Stimulated activated memory B cell treated with anti-CD40 and anti-IgM and Interleukin-4, amounts not matched to agents 10 μg/mL and 1 μg/mL and 100 μg/mL, for 72 hours (primary cell): ENCODE data around the gene PPP1R9B.

Experiments used
- ATAC-seq: fragments of 150-1000 bp; cut with Tn5 transposase; 2 replicates; pipeline ENCODE4 v1.10.0; 2021
- H3K27ac Mint-ChIP-seq: one replicate; pipeline ENCODE4 v1.8.0; 2022; ENCODE audit warnings: mild to moderate bottlenecking, mixed read lengths
- H3K27me3 Mint-ChIP-seq: one replicate; pipeline ENCODE4 v1.8.0; 2022; ENCODE audit warnings: mixed read lengths
- H3K36me3 Mint-ChIP-seq: one replicate; pipeline ENCODE4 v1.8.0; 2022; ENCODE audit warnings: mixed read lengths
- H3K4me1 Mint-ChIP-seq: one replicate; pipeline ENCODE4 v1.8.0; 2022; ENCODE audit warnings: mixed read lengths
- H3K4me3 Mint-ChIP-seq: one replicate; pipeline ENCODE4 v1.8.0; 2022; ENCODE audit warnings: mild to moderate bottlenecking, moderate library complexity, mixed read lengths
- H3K9me3 Mint-ChIP-seq: one replicate; pipeline ENCODE4 v1.8.0; 2022; ENCODE audit warnings: mixed read lengths

PPP1R9B gene

DNA sequence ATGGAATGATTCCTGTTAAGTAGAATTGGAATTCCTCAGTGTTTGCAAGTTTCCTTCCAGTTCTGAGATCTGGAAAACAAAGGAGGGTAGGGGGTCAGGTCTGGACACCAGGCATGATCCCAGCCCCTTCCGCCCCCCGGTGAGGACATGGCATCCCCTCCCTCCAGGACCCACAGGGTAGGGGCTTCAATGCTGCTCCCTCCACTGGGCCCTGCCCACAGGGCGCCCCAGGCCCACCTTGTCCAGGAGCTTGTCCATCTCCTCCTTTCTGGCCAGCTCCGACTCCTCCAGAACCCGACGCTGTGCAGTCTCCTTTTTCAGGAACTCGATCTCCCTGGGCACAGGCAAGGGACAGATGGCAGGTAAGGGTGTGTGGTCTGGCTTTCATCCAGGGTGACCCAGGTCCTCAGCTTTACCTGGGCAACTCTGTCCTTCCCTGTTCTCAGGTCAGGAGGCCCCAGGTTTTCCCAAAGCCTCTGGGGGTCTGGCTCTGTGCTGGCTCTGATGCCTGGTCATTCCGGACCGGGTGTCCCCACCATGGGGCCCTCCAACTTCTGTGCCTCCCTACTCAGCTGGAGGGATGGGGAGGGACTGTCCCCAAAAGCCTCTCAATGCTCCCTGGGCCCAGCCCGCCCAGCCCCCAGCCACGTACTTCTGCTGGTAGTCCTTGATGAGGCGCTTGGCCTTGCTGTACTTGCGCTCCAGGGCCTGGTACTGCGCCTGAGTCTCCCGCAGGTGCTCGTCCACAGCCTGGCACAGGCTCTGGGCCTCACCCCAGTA is 15.0 kb downstream of the PPP1R9B start:
- H3K9me3 Mint-ChIP-seq = no peaks in the 10 kb centered on the region
- no peak overlapping the region for H3K27ac Mint-ChIP-seq
- no peaks in the 10 kb centered on the region for H3K27me3 Mint-ChIP-seq
- H3K36me3 Mint-ChIP-seq = peaks cover 70% of the 10 kb centered on the region
- H3K4me3 Mint-ChIP-seq = no peak overlapping the region
- H3K4me1 Mint-ChIP-seq = peaks cover 62% of the 10 kb centered on the region
- ATAC-seq = no peak

- no peak for ATAC-seq
- Mint-ChIP-seq H3K4me3 (no peak overlapping the region), H3K27me3 (no peaks in the 10 kb centered on the region), H3K9me3 (no peaks in the 10 kb centered on the region), H3K4me1 (peaks cover 56% of the 10 kb centered on the region), H3K27ac (no peak overlapping the region), H3K36me3 (peaks cover 59% of the 10 kb centered on the region)
These were observed 16.0 kb downstream of the PPP1R9B start for GRCh38 chr17:50134206-50135110.

DNA sequence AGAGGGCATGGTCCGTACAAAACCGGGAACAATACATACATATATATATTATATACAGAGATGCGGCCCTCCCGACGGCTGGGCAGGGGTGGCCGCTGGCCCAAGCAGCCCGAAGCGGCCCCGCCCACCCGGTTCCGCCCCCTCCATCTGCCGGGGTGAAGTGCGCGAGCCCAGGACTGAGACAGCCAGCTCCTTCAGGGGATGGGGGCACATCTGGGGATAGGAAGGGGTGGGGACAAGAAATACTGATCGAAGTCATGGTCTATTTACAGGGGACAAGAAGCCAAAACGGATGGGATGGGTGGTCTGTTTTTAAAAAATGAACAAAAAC is 16.7 kb downstream of the PPP1R9B start:
- peaks cover 56% of the 10 kb centered on the region for H3K4me1 Mint-ChIP-seq

DNA sequence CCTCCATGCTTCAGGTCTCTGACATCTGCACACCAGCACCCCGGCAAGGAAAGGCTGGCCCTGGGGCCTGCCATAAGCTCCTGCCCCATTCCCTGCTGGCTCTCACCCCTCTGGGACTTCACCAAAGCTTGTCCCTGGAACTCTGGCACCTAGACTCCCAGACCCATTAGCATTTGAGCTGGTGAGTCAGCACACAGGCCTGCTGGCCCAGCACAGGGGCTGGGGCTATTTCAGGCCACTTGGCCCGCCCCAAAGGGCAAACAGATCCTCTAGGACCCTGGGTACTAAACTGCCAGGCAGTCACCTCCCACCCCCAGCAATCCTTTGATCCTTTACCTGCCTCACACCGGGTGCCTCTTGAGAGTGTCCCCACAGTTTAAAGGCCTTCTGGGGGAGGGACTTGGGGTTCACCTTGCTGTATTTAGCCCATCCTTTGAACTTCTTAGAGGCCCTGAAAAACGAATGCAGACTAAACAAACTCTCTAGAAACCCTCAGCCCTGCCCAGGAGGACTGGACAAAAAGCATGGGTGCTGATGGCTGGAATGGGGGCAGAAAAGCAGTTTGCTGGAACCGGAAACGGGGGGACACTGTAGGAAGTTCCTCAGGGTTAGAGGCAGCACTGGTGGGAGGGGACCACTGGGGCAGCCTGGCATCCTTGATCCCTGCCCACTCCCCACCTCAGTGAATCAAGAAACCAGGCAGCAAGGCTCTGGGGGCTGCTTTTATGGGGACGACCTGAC is 17.3 kb downstream of the PPP1R9B start:
- Mint-ChIP-seq H3K27ac (no peak overlapping the region), H3K4me1 (peaks cover 61% of the 10 kb centered on the region), H3K36me3 (peaks cover 47% of the 10 kb centered on the region), H3K27me3 (peaks cover 10% of the 10 kb centered on the region), H3K9me3 (no peaks in the 10 kb centered on the region), H3K4me3 (no peak overlapping the region)
- no peak for ATAC-seq

More for the DNA sequence above, 16.7 kb downstream of the PPP1R9B start:
- no peak for ATAC-seq
- no peaks in the 10 kb centered on the region for H3K9me3 Mint-ChIP-seq
- no peak overlapping the region for H3K4me3 Mint-ChIP-seq
- H3K27ac Mint-ChIP-seq = no peak overlapping the region
- H3K27me3 Mint-ChIP-seq = peaks cover 5% of the 10 kb centered on the region
- H3K36me3 Mint-ChIP-seq = peaks cover 52% of the 10 kb centered on the region

DNA sequence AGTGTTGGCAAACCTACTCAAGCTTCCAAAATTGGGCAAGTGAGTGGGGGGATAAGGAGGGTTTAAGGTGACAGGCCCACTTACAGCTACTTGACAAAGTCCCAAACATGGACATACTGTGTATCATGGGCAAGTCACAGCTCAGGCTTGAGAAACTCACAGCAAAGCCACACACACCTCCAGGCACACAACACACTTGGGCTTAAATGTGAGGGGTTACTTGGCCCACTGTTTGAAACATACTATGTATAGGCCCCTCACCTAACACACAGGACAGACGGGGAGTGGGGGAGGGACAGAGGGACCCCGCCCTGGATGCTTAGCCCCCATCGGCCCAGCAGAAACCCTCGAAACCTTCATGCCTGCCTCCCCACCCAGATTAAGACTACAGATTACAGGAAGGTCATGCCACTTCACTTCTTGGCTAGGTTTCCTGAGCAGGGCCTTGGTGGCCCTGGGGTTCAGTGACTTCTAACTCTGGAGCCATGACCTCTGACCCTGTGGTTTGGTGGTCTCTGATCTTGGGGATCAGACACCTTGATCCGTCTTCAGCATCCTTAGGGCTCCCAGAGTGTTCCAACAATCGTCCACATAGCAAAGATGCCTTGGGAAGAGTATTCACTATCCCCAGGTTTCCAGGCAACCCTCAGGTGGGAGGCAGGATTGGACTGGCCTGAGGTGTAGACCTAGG is 18.2 kb downstream of the PPP1R9B start:
- Mint-ChIP-seq H3K27me3 (peaks cover 11% of the 10 kb centered on the region), H3K27ac (peak overlapping the region; percentile 60), H3K9me3 (no peaks in the 10 kb centered on the region), H3K4me3 (peak overlapping the region; percentile 3), H3K4me1 (peaks cover 60% of the 10 kb centered on the region), H3K36me3 (peaks cover 37% of the 10 kb centered on the region)
- ATAC-seq = no peak

DNA sequence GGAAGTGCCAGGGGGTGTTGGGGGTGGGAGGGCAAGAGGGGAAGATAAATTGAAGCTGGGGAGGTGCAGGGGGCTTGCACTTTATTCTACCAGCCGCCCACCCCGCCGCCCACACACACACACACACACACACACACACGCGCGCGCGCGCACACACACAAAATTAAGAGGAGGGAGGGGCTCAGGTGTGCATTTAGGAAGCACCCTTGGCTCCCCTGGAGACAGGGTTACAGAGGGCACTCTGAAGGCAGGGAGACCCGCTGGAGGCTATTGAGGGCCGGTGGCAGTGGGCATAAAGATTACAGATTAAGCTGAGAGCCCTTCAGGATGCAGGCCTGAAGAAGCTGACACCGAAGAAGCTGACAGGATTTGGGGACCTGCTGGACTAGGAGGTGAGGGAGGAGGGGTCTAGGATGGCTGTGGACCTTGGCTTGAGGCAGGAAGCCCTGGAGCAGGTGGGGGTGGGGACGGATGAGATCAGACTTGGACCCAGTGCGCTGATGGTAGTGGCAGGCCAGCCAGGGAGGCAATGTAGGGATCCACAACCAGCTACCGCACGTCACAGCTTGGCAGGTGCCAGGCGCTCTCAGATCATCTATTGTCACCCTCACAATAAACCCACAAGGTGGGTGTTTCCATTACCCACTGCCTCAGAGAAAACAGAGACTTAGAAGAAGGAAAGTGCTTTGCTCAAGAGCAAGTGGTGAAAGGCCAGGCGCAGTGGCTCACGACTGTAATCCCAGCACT is 19.7 kb downstream of the PPP1R9B start:
- H3K27me3 Mint-ChIP-seq = peaks cover 11% of the 10 kb centered on the region
- H3K27ac Mint-ChIP-seq = peak overlapping the region; percentile 60
- no peak for ATAC-seq
- H3K36me3 Mint-ChIP-seq = peaks cover 22% of the 10 kb centered on the region
- H3K4me3 Mint-ChIP-seq = peak overlapping the region; percentile 78
- no peaks in the 10 kb centered on the region for H3K9me3 Mint-ChIP-seq
- peaks cover 50% of the 10 kb centered on the region for H3K4me1 Mint-ChIP-seq

- peak within 1 kb of the TSS; percentile 60 for H3K27ac Mint-ChIP-seq
- H3K4me1 Mint-ChIP-seq = peaks cover 50% of the 10 kb centered on the region
- ATAC-seq = peak; percentile 70
- H3K36me3 Mint-ChIP-seq = peaks cover 17% of the 10 kb centered on the region
- H3K9me3 Mint-ChIP-seq = no peaks in the 10 kb centered on the region
- peaks cover 11% of the 10 kb centered on the region for H3K27me3 Mint-ChIP-seq
- peak within 1 kb of the TSS; percentile 78 for H3K4me3 Mint-ChIP-seq
These were observed 20.5 kb downstream of the PPP1R9B start, which contains the start of gene SAMD14 for GRCh38 chr17:50129728-50130558. TSS of gene SAMD14 (minus strand) at chr17:50130160. CDS start at chr17:50124959, 5,201 bp downstream.

DNA sequence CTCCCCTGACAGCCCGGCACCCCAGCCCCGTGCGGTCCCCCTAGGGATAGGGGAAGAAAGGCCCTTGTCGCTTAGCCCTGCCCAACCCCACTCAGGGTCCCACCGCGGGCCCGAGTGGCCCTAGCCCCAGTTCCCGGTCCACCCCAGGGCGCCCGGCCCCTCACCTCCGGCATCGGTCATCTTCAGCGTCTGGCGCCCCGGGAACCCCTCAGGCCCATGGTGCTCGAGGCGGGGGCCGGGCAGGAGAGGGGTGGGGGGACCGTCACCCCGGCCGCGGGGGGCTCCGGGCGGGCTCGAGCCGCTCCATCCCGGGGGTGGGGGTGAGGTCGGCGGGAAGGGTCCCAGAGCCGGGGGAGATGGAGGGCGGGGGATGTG is 21.1 kb downstream of the PPP1R9B start:
- H3K4me3 Mint-ChIP-seq = peak overlapping the region; percentile 76
- peaks cover 14% of the 10 kb centered on the region for H3K36me3 Mint-ChIP-seq
- peaks cover 50% of the 10 kb centered on the region for H3K4me1 Mint-ChIP-seq
- H3K27ac Mint-ChIP-seq = no peak overlapping the region
- H3K9me3 Mint-ChIP-seq = no peaks in the 10 kb centered on the region
- ATAC-seq = no peak
- peaks cover 11% of the 10 kb centered on the region for H3K27me3 Mint-ChIP-seq

DNA sequence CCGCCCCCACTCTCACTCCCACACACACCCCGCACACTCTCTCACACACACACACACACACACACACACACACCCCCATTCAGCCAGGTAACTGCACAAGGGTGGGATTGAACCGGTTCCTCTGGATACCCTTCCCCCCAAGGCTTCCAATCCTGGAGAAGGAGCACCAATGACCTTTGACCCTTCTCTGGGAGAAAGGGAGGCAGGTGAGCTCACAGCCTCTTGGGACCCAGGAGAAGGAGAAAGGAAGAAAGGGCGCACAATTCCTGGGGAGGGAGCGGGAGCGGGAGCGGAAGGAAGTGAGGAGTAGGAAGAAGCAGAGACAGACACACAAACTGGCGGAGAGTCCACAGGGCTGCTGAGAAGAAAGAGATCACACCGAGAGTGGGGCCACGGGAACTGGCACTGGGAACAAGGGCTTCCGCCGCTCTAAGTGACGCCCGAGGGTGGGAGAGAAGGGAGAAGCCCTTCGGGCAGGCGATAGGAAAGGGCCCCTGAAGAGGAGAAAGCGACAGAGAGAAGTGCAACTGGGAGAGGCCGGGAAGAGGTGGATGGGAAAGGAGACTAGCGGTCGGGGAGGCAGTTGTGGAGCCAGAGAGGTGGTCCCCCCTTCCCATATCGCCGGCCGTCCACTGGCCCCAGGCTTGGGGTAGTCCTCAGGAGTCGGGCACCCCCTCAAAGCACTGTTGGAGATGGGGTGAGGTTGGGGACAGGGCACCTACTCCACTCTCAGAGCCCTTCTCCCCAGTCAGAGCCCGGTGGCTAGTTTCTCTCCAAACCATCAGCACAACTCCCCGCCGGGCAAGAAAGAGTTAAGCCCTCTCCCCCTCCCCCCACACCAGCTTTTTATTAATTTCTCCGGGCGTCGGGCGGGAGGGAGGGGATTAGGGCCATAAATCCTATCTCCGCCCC is 21.8 kb downstream of the PPP1R9B start:
- peaks cover 44% of the 10 kb centered on the region for H3K4me1 Mint-ChIP-seq
- peak overlapping the region; percentile 11 for H3K27ac Mint-ChIP-seq
- no peaks in the 10 kb centered on the region for H3K9me3 Mint-ChIP-seq
- peak overlapping the region; percentile 54 for H3K4me3 Mint-ChIP-seq
- ATAC-seq = no peak
- H3K27me3 Mint-ChIP-seq = peaks cover 11% of the 10 kb centered on the region
- H3K36me3 Mint-ChIP-seq = peaks cover 7% of the 10 kb centered on the region

DNA sequence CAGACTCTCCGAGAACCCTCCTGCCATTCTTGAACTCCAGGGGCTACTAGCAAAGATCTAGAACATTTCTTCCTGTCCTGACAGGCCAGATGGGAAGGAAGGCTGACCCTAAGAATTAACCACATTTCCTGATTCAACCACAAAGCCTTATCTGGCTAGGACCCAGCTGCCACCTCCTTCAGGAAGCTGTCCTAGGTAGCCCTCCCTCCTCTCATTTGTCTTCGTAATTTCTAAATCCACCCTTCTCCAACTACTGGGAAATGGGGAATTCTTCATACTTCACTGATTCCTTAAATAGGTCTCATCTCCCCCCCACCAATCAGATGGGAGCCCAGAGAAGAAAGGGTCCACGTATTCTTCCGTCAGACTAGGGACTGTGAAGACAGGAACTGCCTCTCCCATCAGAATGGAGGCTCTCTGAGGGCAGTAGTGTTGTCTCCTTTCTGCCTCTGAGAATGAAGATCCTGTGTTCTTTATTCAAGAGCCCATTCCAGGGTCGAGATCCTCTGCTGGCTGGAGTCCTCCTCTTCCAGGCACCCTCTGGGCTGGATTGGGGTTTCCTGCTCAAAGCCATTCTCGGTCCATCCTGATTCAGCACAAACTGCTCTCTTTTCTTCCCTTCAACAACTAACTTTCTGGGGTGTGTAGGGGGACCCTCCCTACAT is 22.6 kb downstream of the PPP1R9B start:
- no peak overlapping the region for H3K27ac Mint-ChIP-seq

DNA sequence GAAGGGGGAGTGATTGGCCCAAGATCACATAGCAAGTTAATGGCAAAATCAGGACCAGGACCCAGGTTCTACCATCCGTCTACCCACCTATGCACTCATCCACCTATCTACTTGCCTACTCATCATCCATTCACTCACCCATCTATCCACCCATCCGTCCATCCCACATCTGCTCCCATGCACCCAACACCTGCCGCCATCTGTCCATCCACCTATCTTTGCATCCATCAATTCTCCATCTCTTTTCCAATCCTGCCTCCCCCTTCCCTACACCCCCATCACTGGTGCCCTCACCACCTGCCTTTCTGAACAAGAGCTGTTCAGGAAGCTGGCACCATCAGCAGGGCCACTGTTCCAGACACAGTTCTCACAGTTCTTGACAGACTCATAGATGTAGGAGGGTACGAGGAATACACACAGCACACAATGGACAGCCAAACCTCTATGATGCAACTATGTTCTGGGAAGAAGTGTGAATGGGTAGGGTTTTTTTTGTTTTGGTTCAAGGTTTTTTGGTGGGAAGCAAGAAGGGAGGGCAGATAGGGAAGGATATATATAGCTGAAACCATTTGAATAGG is 25.0 kb downstream of the PPP1R9B start:
- Mint-ChIP-seq H3K4me3 (no peak overlapping the region), H3K27ac (no peak overlapping the region), H3K27me3 (peaks cover 20% of the 10 kb centered on the region), H3K9me3 (no peaks in the 10 kb centered on the region), H3K4me1 (peaks cover 18% of the 10 kb centered on the region), H3K36me3 (no peaks in the 10 kb centered on the region)
- ATAC-seq = no peak

More for the DNA sequence above, 22.6 kb downstream of the PPP1R9B start:
- H3K36me3 Mint-ChIP-seq = no peaks in the 10 kb centered on the region
- H3K27me3 Mint-ChIP-seq = peaks cover 11% of the 10 kb centered on the region
- no peak overlapping the region for H3K4me3 Mint-ChIP-seq
- H3K9me3 Mint-ChIP-seq = no peaks in the 10 kb centered on the region
- peaks cover 39% of the 10 kb centered on the region for H3K4me1 Mint-ChIP-seq
- no peak for ATAC-seq
